Hepatocyte (in vitro differentiated cells): Measurements from ENCODE around the gene DNM3. TPM values are rescaled to one million over a fixed set of nuclear protein-coding genes. Genes with fewer than 3 reads are reported as not detected.
A peak's percentile ranks its signal among the peaks of the same experiment; 100 is the strongest.

Experiments
- DNase-seq: peaks from one replicate; pipeline ENCODE4 v3.0.0-alpha.2; 2016; ENCODE audit warnings: low spot score
- H2AFZ ChIP-seq: fragments of 200-600 bp; sonication (generic); 2 replicates; pipeline ENCODE4 v1.6.0; 2016; ENCODE audit warnings: antibody characterized with exemption, mild to moderate bottlenecking
- H3K27ac ChIP-seq: fragments of 200-600 bp; sonication (generic); 2 replicates; pipeline ENCODE4 v1.5.1; 2016; ENCODE audit warnings: mild to moderate bottlenecking
- H3K27me3 ChIP-seq: fragments of 200-600 bp; sonication (generic); 2 replicates; pipeline ENCODE4 v1.6.1; 2016
- H3K36me3 ChIP-seq: fragments of 200-600 bp; sonication (generic); replicated peaks from 2 replicates; pipeline ENCODE4 v1.5.1; 2016; ENCODE audit warnings: low read depth; ENCODE audit not compliant: insufficient read depth
- H3K4me1 ChIP-seq: fragments of 200-600 bp; sonication (generic); 2 replicates; pipeline ENCODE4 v1.5.1; 2016; ENCODE audit warnings: mild to moderate bottlenecking, moderate library complexity; ENCODE audit not compliant: insufficient read depth
- H3K4me2 ChIP-seq: fragments of 200-600 bp; sonication (generic); 2 replicates; pipeline ENCODE4 v1.6.0; 2016
- H3K4me3 ChIP-seq: fragments of 200-600 bp; sonication (generic); 2 replicates; pipeline ENCODE4 v1.5.1; 2016; ENCODE audit warnings: mild to moderate bottlenecking
- H3K79me2 ChIP-seq: fragments of 200-600 bp; sonication (generic); 2 replicates; pipeline ENCODE4 v1.6.0; 2017; ENCODE audit warnings: mild to moderate bottlenecking
- H3K9me2 ChIP-seq: fragments of 200-600 bp; sonication (generic); replicated peaks from 2 replicates; pipeline ENCODE4 v1.6.0; 2017; ENCODE audit warnings: mild to moderate bottlenecking; ENCODE audit not compliant: insufficient read depth
- H3K9me3 ChIP-seq: fragments of 200-600 bp; sonication (generic); 2 replicates; pipeline ENCODE4 v1.5.1; 2016; ENCODE audit warnings: low read depth, mild to moderate bottlenecking
- H4K20me1 ChIP-seq: fragments of 200-600 bp; sonication (generic); 2 replicates; pipeline ENCODE4 v1.6.0; 2016; ENCODE audit warnings: mild to moderate bottlenecking; ENCODE audit not compliant: insufficient read depth, poor library complexity, severe bottlenecking
- EZH2 ChIP-seq: fragments of 200-600 bp; sonication (generic); IDR thresholded peaks from 2 replicates; pipeline ENCODE4 v1.6.1; 2016; ENCODE audit warnings: antibody characterized with exemption, mild to moderate bottlenecking, borderline replicate concordance
- EZH2phosphoT487 ChIP-seq: fragments of 200-600 bp; sonication (generic); IDR thresholded peaks from one replicate; pipeline ENCODE4 v1.6.1; 2018; ENCODE audit warnings: antibody characterized with exemption, mild to moderate bottlenecking, low read depth, moderate library complexity; ENCODE audit not compliant: unreplicated experiment, severe bottlenecking
- WGBS: methylation state at CpG from one replicate; pipeline ENCODE4 v1.1.6; 2016; ENCODE audit warnings: low lambda C conversion rate; ENCODE audit errors: missing lambda C conversion rate; 5-methylcytosine and 5-hydroxymethylcytosine counted together
- polyA plus RNA-seq: library from polyadenylated mRNA; unstranded; fragments of >200 nt; fragmentation: Nextera tagmentation; extraction: Ambion mirVana; gene quantifications from 2 replicates; pipeline ENCODE4 v1.2.1, GENCODE V29; 2016
- total RNA-seq: library from RNA; depleted of rRNA; stranded (reverse); fragments of >200 nt; gene quantifications from 2 replicates; pipeline ENCODE4 v1.2.3, GENCODE V29; 2014
- TF ChIP-seq, protein P1 (sequence below): fragments of 200-600 bp; sonication (generic); IDR thresholded peaks from 2 replicates; pipeline ENCODE4 v1.5.1; 2016; ENCODE audit warnings: antibody characterized with exemption, mild to moderate bottlenecking; ENCODE audit not compliant: poor library complexity

The DNM3 gene
- total and polyA plus RNA-seq, 2 experiments from 2014 or later, result 1.5 TPM; not detected in 1

DNA sequence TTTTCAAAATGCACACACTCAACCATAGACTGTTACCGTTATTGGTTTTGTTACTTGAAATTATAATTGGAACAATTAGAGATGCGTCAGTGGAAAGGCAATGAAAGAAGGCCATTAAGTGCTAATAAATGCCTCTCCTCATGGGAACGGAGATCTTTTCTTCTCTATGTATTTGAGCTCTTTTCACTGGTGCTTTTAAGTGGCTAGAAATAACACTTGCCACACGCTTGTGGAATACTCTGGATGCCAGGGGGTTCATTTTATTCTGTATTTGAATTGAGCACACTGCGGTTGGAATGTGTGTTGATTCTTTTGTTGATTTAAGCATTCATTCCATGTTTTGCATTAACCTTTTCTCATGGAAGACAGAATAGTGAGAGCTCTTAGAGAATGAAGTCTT, 68.4 kb downstream of the DNM3 start:
- WGBS, result 61% methylated on average over 5 of the region's 5 CpGs

DNA sequence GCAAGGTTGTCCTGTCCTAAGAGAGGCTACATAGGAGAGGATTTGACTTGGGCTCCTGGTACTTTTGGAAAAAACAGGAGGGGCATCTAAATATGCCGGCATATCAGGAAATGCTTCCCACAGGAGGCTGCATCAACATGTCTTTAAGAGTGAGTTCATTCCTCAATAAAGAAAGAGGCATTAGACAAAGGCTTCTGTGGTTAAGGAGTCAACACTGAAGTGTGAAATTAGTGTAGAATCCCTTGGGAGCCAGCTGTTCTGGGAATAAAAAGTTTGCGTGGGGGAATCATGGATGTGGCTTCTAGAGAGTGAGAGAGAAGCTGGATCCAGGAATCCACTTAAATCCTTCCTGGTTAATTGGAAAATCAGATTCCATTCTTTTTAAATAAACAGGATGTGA, 69.5 kb downstream of the DNM3 start:
- H3K4me1 ChIP-seq, result no peaks in the 10 kb centered on the region
- H4K20me1 ChIP-seq, result no peaks in the 10 kb centered on the region
- no peaks in the 10 kb centered on the region for H3K27me3 ChIP-seq
- DNase-seq, result no peak
- no peak overlapping the region for H3K4me2 ChIP-seq
- no peaks in the 10 kb centered on the region for H3K36me3 ChIP-seq
- TF ChIP-seq EZH2 (no peak), EZH2phosphoT487 (no peak)
- no peak overlapping the region for H2AFZ ChIP-seq
- H3K4me3 ChIP-seq, result no peak overlapping the region
- no peaks in the 10 kb centered on the region for H3K9me2 ChIP-seq
- WGBS, result 65% methylated on average over 2 of the region's 2 CpGs
- no peaks in the 10 kb centered on the region for H3K79me2 ChIP-seq
- no peaks in the 10 kb centered on the region for H3K9me3 ChIP-seq
- no peak overlapping the region for H3K27ac ChIP-seq

More for the DNA sequence above, 68.4 kb downstream of the DNM3 start:
- no peaks in the 10 kb centered on the region for H4K20me1 ChIP-seq
- H3K9me2 ChIP-seq, result no peaks in the 10 kb centered on the region
- no peaks in the 10 kb centered on the region for H3K79me2 ChIP-seq
- H3K4me3 ChIP-seq, result no peak overlapping the region
- no peak for DNase-seq
- H3K36me3 ChIP-seq, result no peaks in the 10 kb centered on the region
- TF ChIP-seq EZH2phosphoT487 (no peak), EZH2 (no peak)
- TF ChIP-seq, protein P1, sequence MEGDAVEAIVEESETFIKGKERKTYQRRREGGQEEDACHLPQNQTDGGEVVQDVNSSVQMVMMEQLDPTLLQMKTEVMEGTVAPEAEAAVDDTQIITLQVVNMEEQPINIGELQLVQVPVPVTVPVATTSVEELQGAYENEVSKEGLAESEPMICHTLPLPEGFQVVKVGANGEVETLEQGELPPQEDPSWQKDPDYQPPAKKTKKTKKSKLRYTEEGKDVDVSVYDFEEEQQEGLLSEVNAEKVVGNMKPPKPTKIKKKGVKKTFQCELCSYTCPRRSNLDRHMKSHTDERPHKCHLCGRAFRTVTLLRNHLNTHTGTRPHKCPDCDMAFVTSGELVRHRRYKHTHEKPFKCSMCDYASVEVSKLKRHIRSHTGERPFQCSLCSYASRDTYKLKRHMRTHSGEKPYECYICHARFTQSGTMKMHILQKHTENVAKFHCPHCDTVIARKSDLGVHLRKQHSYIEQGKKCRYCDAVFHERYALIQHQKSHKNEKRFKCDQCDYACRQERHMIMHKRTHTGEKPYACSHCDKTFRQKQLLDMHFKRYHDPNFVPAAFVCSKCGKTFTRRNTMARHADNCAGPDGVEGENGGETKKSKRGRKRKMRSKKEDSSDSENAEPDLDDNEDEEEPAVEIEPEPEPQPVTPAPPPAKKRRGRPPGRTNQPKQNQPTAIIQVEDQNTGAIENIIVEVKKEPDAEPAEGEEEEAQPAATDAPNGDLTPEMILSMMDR, result no peak
- no peaks in the 10 kb centered on the region for H3K4me1 ChIP-seq
- H3K27ac ChIP-seq, result no peak overlapping the region
- no peaks in the 10 kb centered on the region for H3K27me3 ChIP-seq
- H2AFZ ChIP-seq, result no peak overlapping the region
- H3K4me2 ChIP-seq, result no peak overlapping the region
- no peaks in the 10 kb centered on the region for H3K9me3 ChIP-seq

DNA sequence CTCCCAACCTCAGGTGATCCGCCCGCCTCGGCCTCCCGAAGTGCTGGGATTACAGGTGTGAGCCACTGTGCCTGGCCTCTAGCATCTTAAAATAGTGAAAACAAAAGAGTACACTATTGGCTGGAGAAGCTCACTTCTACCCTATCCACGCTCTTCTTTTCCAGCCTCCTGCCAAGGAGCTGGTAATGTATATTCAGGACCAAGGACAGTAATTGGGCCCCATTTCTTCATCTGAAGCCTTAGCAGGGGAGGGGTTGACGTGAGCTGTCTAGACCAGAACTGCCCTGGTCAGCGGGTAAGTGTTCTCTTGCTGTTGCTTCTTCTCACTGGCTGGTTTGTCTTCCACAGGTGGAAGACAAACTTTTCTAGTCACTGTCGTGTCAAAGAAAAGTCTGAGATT, 70.2 kb downstream of the DNM3 start:
- H3K4me2 ChIP-seq, result no peak overlapping the region
- H3K4me1 ChIP-seq, result no peaks in the 10 kb centered on the region
- H3K4me3 ChIP-seq, result no peak overlapping the region
- H3K79me2 ChIP-seq, result no peaks in the 10 kb centered on the region
- H3K27ac ChIP-seq, result no peak overlapping the region
- H2AFZ ChIP-seq, result no peak overlapping the region
- no peaks in the 10 kb centered on the region for H4K20me1 ChIP-seq
- no peaks in the 10 kb centered on the region for H3K9me3 ChIP-seq
- TF ChIP-seq, protein P1, result no peak
- TF ChIP-seq EZH2phosphoT487 (no peak), EZH2 (no peak)
- DNase-seq, result peak; percentile 14
- WGBS, result 88% methylated on average over 8 of the region's 8 CpGs
- H3K27me3 ChIP-seq, result no peaks in the 10 kb centered on the region
- H3K36me3 ChIP-seq, result no peaks in the 10 kb centered on the region
- H3K9me2 ChIP-seq, result no peaks in the 10 kb centered on the region

DNA sequence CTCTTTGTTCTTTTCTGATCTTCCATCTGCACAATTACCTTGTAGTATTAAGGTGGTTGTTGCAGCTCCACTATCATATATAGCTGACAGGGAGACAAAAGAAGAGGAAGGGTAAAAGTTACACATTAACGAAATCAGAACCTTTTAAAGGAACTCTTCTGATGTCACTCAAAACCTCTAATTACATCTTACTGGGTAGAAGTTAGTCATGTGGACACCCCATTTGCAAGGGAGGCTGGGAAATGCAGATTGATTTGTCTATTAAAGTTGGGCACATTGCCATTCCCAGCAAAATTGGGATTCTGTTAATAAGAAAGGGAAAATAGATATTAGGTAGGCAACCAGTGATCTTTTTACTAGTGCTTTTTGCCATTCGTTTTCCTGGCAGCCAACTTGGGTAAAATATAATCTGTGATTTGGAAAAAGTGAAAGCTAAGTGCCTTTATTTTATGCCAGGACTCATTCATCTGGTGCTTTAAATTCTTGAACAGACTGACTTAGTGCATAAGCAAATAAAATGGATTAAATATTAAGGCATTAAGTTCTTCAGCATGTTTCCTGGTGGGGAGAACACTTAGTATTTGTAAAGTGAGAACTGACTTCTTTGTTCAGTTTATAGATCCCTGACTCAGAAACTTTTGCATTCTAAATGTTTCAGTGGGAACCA, 71.3 kb downstream of the DNM3 start:
- no peaks in the 10 kb centered on the region for H3K79me2 ChIP-seq
- 82% methylated on average over 2 of the region's 2 CpGs for WGBS
- no peaks in the 10 kb centered on the region for H3K9me3 ChIP-seq
- no peak overlapping the region for H3K4me3 ChIP-seq
- H3K27ac ChIP-seq, result no peak overlapping the region
- no peaks in the 10 kb centered on the region for H3K4me1 ChIP-seq
- no peaks in the 10 kb centered on the region for H3K36me3 ChIP-seq
- no peaks in the 10 kb centered on the region for H3K27me3 ChIP-seq
- no peaks in the 10 kb centered on the region for H4K20me1 ChIP-seq
- H3K4me2 ChIP-seq, result no peak overlapping the region
- TF ChIP-seq EZH2phosphoT487 (no peak), EZH2 (no peak)
- TF ChIP-seq, protein P1, result no peak
- DNase-seq, result no peak
- H3K9me2 ChIP-seq, result no peaks in the 10 kb centered on the region
- H2AFZ ChIP-seq, result no peak overlapping the region
